Measurements from ENCODE around the gene PDE5A.

DNA sequence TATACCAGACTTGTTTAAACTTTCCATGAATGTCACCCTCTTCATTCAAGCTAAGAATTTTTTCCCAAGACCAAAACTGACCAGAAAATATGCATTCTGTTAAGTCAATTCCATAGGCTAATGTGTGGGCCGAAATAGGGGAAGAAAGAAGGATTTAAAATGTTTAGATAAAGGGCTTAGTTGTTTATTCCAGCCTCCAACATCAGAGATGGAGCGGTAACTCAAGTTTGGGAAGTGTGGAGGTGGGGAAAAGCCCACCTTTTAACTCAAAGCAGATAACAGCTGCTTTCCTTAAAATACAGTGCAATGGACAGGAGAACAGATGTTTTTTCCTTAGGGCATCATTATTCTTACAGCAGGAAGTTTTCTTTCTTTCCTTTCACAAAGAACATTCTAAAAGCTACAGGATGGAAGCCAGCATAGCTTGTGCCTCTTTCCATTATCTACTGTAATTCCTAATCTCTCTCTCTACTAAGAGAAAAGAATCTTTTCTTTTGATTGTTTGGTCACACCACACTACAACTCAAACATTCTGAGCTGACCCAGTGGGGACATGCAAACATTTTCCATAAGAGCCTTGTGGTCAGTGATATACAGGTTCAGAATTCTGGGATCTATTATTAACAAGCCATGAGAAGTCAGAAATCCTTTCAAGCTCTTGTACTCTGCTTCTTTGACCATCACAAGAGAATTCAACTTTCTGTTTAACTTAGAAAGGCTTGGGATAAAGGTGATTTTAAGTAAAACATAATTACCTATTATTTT lies 101.6 kb downstream of the PDE5A start:
- TF ChIP-seq, protein P1, sequence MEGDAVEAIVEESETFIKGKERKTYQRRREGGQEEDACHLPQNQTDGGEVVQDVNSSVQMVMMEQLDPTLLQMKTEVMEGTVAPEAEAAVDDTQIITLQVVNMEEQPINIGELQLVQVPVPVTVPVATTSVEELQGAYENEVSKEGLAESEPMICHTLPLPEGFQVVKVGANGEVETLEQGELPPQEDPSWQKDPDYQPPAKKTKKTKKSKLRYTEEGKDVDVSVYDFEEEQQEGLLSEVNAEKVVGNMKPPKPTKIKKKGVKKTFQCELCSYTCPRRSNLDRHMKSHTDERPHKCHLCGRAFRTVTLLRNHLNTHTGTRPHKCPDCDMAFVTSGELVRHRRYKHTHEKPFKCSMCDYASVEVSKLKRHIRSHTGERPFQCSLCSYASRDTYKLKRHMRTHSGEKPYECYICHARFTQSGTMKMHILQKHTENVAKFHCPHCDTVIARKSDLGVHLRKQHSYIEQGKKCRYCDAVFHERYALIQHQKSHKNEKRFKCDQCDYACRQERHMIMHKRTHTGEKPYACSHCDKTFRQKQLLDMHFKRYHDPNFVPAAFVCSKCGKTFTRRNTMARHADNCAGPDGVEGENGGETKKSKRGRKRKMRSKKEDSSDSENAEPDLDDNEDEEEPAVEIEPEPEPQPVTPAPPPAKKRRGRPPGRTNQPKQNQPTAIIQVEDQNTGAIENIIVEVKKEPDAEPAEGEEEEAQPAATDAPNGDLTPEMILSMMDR (conservative IDR thresholded peaks at IDR 0.05 in 1 of 2, IDR thresholded peaks at IDR 0.05 in 1 of 2; ENCODE audit: extremely low read depth in 1 of 2, insufficient read depth in 1 of 2, low read depth in 1 of 2, low read length in 2 of 2), result no peak
- TF ChIP-seq EZH2 (IDR thresholded peaks at IDR 0.05; ENCODE audit: borderline replicate concordance, low read length), result no peak

Measured in mammary epithelial cell (primary cell).